HepG2 (cell line): Measurements from ENCODE around the gene FAHD1. TPM values are rescaled to one million over a fixed set of nuclear protein-coding genes. Genes with fewer than 3 reads are reported as not detected.

Source experiments
- ATAC-seq: fragments of 200-7000 bp; cut with Tn5 transposase; 3 replicates; pipeline ENCODE4 v1.9.1; 2020; ENCODE audit warnings: mild to moderate bottlenecking, moderate library complexity
- BruUV-seq: library from RNA; stranded (reverse); fragments of 400-500 nt; replicated peaks from 2 replicates; lab custom pipeline; 2021; lab: Mats Ljungman, UMichigan
- CTCF ChIA-PET: fragments of 300-600 bp; formaldehyde crosslinking; extraction: SDS; loops from one replicate; lab custom pipeline; 2021; ENCODE audit warnings: low total read pairs, inconsistent platforms, low intra/inter-chr PET ratio; lab: Yijun Ruan, JAX
- POLR2A ChIA-PET: fragments of 350-600 bp; sonication (Branson Sonifier 250); formaldehyde crosslinking; loops from one replicate; lab custom pipeline; 2020; ENCODE audit warnings: antibody characterized with exemption, inconsistent platforms; lab: Yijun Ruan, JAX
- DNase-seq: peaks from one replicate; pipeline ENCODE4 v3.0.0-alpha.2; 2015; ENCODE audit warnings: low spot score
- FAIRE-seq: peaks from 3 replicates; lab custom pipeline; 2011; peaks lifted over from hg19 to GRCh38; lab: Jason Lieb, UNC
- H2AFZ ChIP-seq: one replicate; pipeline ENCODE4 v1.6.1; 2011; ENCODE audit warnings: low read length, inconsistent platforms
- H3K27ac ChIP-seq: fragments of 300-600 bp; 3 replicates; pipeline ENCODE4 v1.8.0; 2011; ENCODE audit warnings: mixed run types, mild to moderate bottlenecking, mixed read lengths, low read length, inconsistent platforms; ENCODE audit not compliant: insufficient read depth; ENCODE audit errors: extremely low read length
- H3K27me3 ChIP-seq, 2 experiments: fragments of 200-600 bp in 1 of 2; 2 replicates in 1 of 2; 3 replicates in 1 of 2; pipeline versions ENCODE4 v1.6.0 to v1.8.0; 2011; ENCODE audit warnings: low read length in 2 of 2, mild to moderate bottlenecking in 2 of 2, moderate library complexity in 2 of 2, inconsistent platforms in 1 of 2; ENCODE audit not compliant: insufficient read depth in 2 of 2, control insufficient read depth in 1 of 2
- H3K36me3 ChIP-seq, 2 experiments: fragments of 200-600 bp in 1 of 2; replicated peaks in 1 of 2; 2 replicates in 1 of 2; 3 replicates in 1 of 2; pipeline versions ENCODE4 v1.5.1 to v1.8.0; 2011; ENCODE audit warnings: low read length in 2 of 2, inconsistent platforms in 1 of 2; ENCODE audit not compliant: insufficient read depth in 2 of 2, control insufficient read depth in 1 of 2
- H3K4me1 ChIP-seq: 2 replicates; pipeline ENCODE4 v1.5.1; 2012; ENCODE audit warnings: low read length, inconsistent platforms; ENCODE audit not compliant: insufficient read depth
- H3K4me2 ChIP-seq: 2 replicates; pipeline ENCODE4 v1.6.0; 2011; ENCODE audit warnings: low read depth, low read length, inconsistent platforms
- H3K4me3 ChIP-seq, 3 experiments: fragments of 200-600 bp in 1 of 3; sonication (generic), shearing (Covaris generic) in 1 of 3; replicated peaks in 1 of 3; 2 replicates each; pipeline ENCODE4 v1.5.1; 2011 to 2016; ENCODE audit warnings: low read length in 3 of 3, inconsistent platforms in 2 of 3, low read depth in 2 of 3, mild to moderate bottlenecking in 2 of 3, control low read depth in 1 of 3, mixed read lengths in 1 of 3; ENCODE audit not compliant: insufficient read depth in 1 of 3
- H3K79me2 ChIP-seq: one replicate; pipeline ENCODE4 v1.6.1; 2011; ENCODE audit warnings: low read length, inconsistent platforms; ENCODE audit not compliant: insufficient read depth
- H3K9ac ChIP-seq: 2 replicates; pipeline ENCODE4 v1.6.0; 2011; ENCODE audit warnings: mild to moderate bottlenecking, low read depth, low read length, inconsistent platforms; ENCODE audit not compliant: insufficient read depth
- H3K9me3 ChIP-seq: 2 replicates; pipeline ENCODE4 v1.5.1; 2012; ENCODE audit warnings: mild to moderate bottlenecking, low read length
- H4K20me1 ChIP-seq: 2 replicates; pipeline ENCODE4 v1.6.0; 2011; ENCODE audit warnings: inconsistent platforms, mild to moderate bottlenecking, low read length, moderate library complexity; ENCODE audit not compliant: insufficient read depth
- ASH2L ChIP-seq: fragments of 300-600, 200-600 bp; sonication (generic); IDR thresholded peaks from 2 replicates; pipeline ENCODE4 v1.7.0; 2017; ENCODE audit warnings: low read depth, mild to moderate bottlenecking, moderate library complexity, mixed read lengths, low read length; ENCODE audit not compliant: insufficient read length
- ATF4 ChIP-seq, 2 experiments: fragments of 450-650 bp in 1 of 2; sonication (generic) in 1 of 2; formaldehyde crosslinking; IDR thresholded peaks; 2 replicates each; pipeline versions ENCODE4 v1.5.0 to v1.8.0; 2020 to 2022; ENCODE audit warnings: mild to moderate bottlenecking in 1 of 2, missing genetic modification reagents in 1 of 2
- CBFB ChIP-seq: sonication (generic); formaldehyde crosslinking; IDR thresholded peaks from 2 replicates; pipeline ENCODE4 v1.4.0; 2020; ENCODE audit warnings: missing genetic modification reagents
- CBX5 ChIP-seq: sonication (generic); formaldehyde crosslinking; IDR thresholded peaks from 2 replicates; pipeline ENCODE4 v1.4.0; 2020; ENCODE audit warnings: missing genetic modification reagents, borderline replicate concordance
- CSRNP2 ChIP-seq: sonication (generic); formaldehyde crosslinking; conservative IDR thresholded peaks from 2 replicates; pipeline ENCODE4 v1.8.0; 2022; ENCODE audit warnings: low read depth, missing genetic modification reagents
- FOXA3 ChIP-seq: IDR thresholded peaks from 2 replicates; pipeline ENCODE4 v1.6.1; 2016; ENCODE audit warnings: missing genetic modification reagents, missing compliant biosample characterization
- NFKBIZ ChIP-seq: IDR thresholded peaks from 2 replicates; pipeline ENCODE4 v1.6.1; 2018; ENCODE audit warnings: missing genetic modification reagents, missing compliant biosample characterization
- NR2C2 ChIP-seq: sonication (generic); formaldehyde crosslinking; IDR thresholded peaks from 2 replicates; pipeline ENCODE4 v1.4.0; 2020; ENCODE audit warnings: missing genetic modification reagents, mild to moderate bottlenecking, moderate library complexity, borderline replicate concordance
- SALL1 ChIP-seq: sonication (generic); formaldehyde crosslinking; IDR thresholded peaks from 2 replicates; pipeline ENCODE4 v1.8.0; 2022; ENCODE audit warnings: mild to moderate bottlenecking, missing genetic modification reagents
- SRSF4 ChIP-seq: fragments of 200-400 bp; formaldehyde crosslinking; IDR thresholded peaks from one replicate; pipeline ENCODE4 v1.6.1; 2018; ENCODE audit warnings: mild to moderate bottlenecking, low read depth, low read length, moderate library complexity; ENCODE audit not compliant: poor library complexity, severe bottlenecking
- TMF1 ChIP-seq: sonication (generic); formaldehyde crosslinking; IDR thresholded peaks from 2 replicates; pipeline ENCODE4 v1.8.1; 2022; ENCODE audit warnings: low read depth, missing genetic modification reagents
- ZNF430 ChIP-seq: sonication (generic); formaldehyde crosslinking; IDR thresholded peaks from 2 replicates; pipeline ENCODE4 v1.9.0; 2021; ENCODE audit warnings: mild to moderate bottlenecking, missing genetic modification reagents
- WGBS: methylation state at CpG from one replicate; pipeline ENCODE4 v1.1.6; 2017; ENCODE audit warnings: low lambda C conversion rate; 5-methylcytosine and 5-hydroxymethylcytosine counted together
- in situ Hi-C: cut with HindIII; loops from 2 replicates; pipeline ENCODE4 v1.10.0; 2017; ENCODE audit warnings: low pct_unique_long_range_greater_than_20kb; ENCODE audit not compliant: extremely low pct_ligation_motif_present
- intact Hi-C: fragments of 100-400 bp; cut with micrococcal nuclease; formaldehyde crosslinking; loops from one replicate; pipeline ENCODE4 v1.10.0; 2022; ENCODE audit not compliant: unreplicated experiment
- polyA plus RNA-seq, 8 experiments: library from polyadenylated mRNA; depleted of rRNA in 3 of 8; stranded (reverse) in 7 of 8; unstranded in 1 of 8; fragments of >200 nt; fragmentation: Illumina TruSeq in 4 of 8; extraction: Trizol in 4 of 8; gene quantifications; 2 replicates each; pipeline versions ENCODE4 v1.2.1 to v1.2.3, GENCODE V29; 2011 to 2016; ENCODE audit warnings: low read depth in 4 of 8, missing spikeins in 1 of 8, mixed read lengths in 1 of 8; ENCODE audit not compliant: insufficient read depth in 1 of 8
- total RNA-seq, 5 experiments: library from RNA; depleted of rRNA; stranded (reverse); fragments of >200 nt; fragmentation: Illumina TruSeq; extraction: Trizol; gene quantifications; 2 replicates each; pipeline ENCODE4 v1.2.3, GENCODE V29; 2016; ENCODE audit warnings: low read depth in 1 of 5

Gene FAHD1
- total and polyA plus RNA-seq, 2 of the 13 experiments (the other 11 are each of a cell fraction or from before 2014, with no cell fraction given) = 39.0 to 45.3 TPM

GRCh38 chr16:1782408-1783264, 44.4 kb upstream of the FAHD1 start, which contains the start of the genes NUBP2 and SPSB3 (continued):
- no peak for TF ChIP-seq CSRNP2 (CRISPR knock-in tag)
- TF ChIP-seq SALL1 (CRISPR knock-in tag) = peak; percentile 48
- peak; percentile 66; the same call in 1 of the 2 replicates for TF ChIP-seq NR2C2 (CRISPR knock-in tag)
- peak; percentile 59; the same call in 1 of the 2 replicates for TF ChIP-seq CBX5 (CRISPR knock-in tag)
- no peak for TF ChIP-seq NFKBIZ (CRISPR knock-in tag)
- TF ChIP-seq ASH2L = no peak
- peak; percentile 53; the same call in 1 of the 2 replicates for TF ChIP-seq CBFB (CRISPR knock-in tag)

- BruUV-seq = no TSS peak
Observed at GRCh38 chr16:1784977-1785845, 41.8 kb upstream of the FAHD1 start.

More at GRCh38 chr16:1784977-1785845, 41.8 kb upstream of the FAHD1 start:
- WGBS = 91% methylated on average over 13 of the region's 26 CpGs
- FAIRE-seq (no peak), ATAC-seq (no peak), DNase-seq (no peak)
- peaks cover 26% of the 10 kb centered on the region for H3K79me2 ChIP-seq
- no peak overlapping the region for H3K27ac ChIP-seq
- in situ Hi-C loops = loop anchor here (5.0 kb wide), 1 partner anchor 37 kb away; no protein-coding TSS in a partner anchor
- intact Hi-C loops = loop anchor here (5.0 kb wide), 1 partner anchor 42 kb away; the partner anchor contains the start of genes FAHD1 and HAGH
- H3K27me3 ChIP-seq = peaks cover 0 to 2% of the 10 kb centered on the region in 2 experiments; a peak in 1 of 5 replicates
- ChIA-PET POLR2A (interaction anchor here (1.1 to 4.4 kb wide), 2 partner anchors 8 to 48 kb away, joined by 4 to 57 read pairs; partner anchors contain the start of gene IGFALS), CTCF (no interaction called here)
- H4K20me1 ChIP-seq = peaks cover 4% of the 10 kb centered on the region; the same call in 1 of the 2 replicates
- no peak overlapping the region for H3K9ac ChIP-seq
- peaks cover 22% of the 10 kb centered on the region for H3K4me1 ChIP-seq
- no peak overlapping the region for H3K4me3 ChIP-seq
- H3K36me3 ChIP-seq = peaks cover 4 to 7% of the 10 kb centered on the region in 2 experiments; a peak in 3 of 5 replicates
- H3K9me3 ChIP-seq = no peaks in the 10 kb centered on the region
- no peak overlapping the region for H2AFZ ChIP-seq
- H3K4me2 ChIP-seq = no peak overlapping the region
- no peak for TF ChIP-seq ZNF430 (CRISPR knock-in tag)
- TF ChIP-seq ATF4 (CRISPR knock-in tag; IDR thresholded peaks at IDR 0.05) = no peak
- TF ChIP-seq FOXA3 (CRISPR knock-in tag) = no peak
- no peak for TF ChIP-seq SRSF4
- no peak for TF ChIP-seq TMF1 (CRISPR knock-in tag)
